Skeletal muscle tissue (tissue), 4 donors: ENCODE results near the gene DHX58. TPM values are rescaled to one million over a fixed set of nuclear protein-coding genes. Genes with fewer than 3 reads are reported as not detected.
A peak's percentile ranks its signal among the peaks of the same experiment; 100 is the strongest.

ENCODE experiments used
- H3K27ac ChIP-seq: one replicate; pipeline ENCODE4 v1.7.0; 2013; ENCODE audit warnings: mild to moderate bottlenecking, low read depth, low read length, inconsistent platforms
- H3K27me3 ChIP-seq, 3 donors: one replicate each; pipeline ENCODE4 v1.7.0; 2013; ENCODE audit warnings: low read length in 3 of 3; ENCODE audit not compliant: control insufficient read depth in 3 of 3, insufficient read depth in 3 of 3
- H3K36me3 ChIP-seq, 3 donors: one replicate each; pipeline ENCODE4 v1.7.0; 2013; ENCODE audit warnings: low read length in 3 of 3; ENCODE audit not compliant: control insufficient read depth in 3 of 3, insufficient read depth in 3 of 3
- H3K4me1 ChIP-seq, 3 donors: one replicate each; pipeline ENCODE4 v1.7.0; 2013; ENCODE audit warnings: low read length in 3 of 3, mild to moderate bottlenecking in 3 of 3; ENCODE audit not compliant: control insufficient read depth in 3 of 3, insufficient read depth in 3 of 3
- H3K4me3 ChIP-seq, 3 donors: one replicate each; pipeline ENCODE4 v1.7.0; 2013; ENCODE audit warnings: low read length in 3 of 3
- H3K9ac ChIP-seq, 3 donors: one replicate each; pipeline ENCODE4 v1.7.0; 2013; ENCODE audit warnings: low read length in 3 of 3, mild to moderate bottlenecking in 3 of 3, moderate library complexity in 2 of 3, low read depth in 1 of 3
- H3K9me3 ChIP-seq, 3 donors: one replicate each; pipeline ENCODE4 v1.7.0; 2013; ENCODE audit warnings: low read length in 3 of 3; ENCODE audit not compliant: control insufficient read depth in 3 of 3
- total RNA-seq: library from RNA; depleted of rRNA; stranded (reverse); fragments of >200 nt; gene quantifications from one replicate; pipeline ENCODE4 v1.2.3, GENCODE V29; 2014
- donor health status: Osteomylitis.

Gene DHX58
- total RNA-seq, 1 donor from 2014 or later, result 3.7 TPM

GRCh38 chr17:42072323-42073187 is 40.0 kb downstream of the DHX58 start:
- H3K36me3 ChIP-seq, result no peaks in the 10 kb centered on the region
- peaks cover 0 to 6% (median 6%) of the 10 kb centered on the region in 3 donors for H3K27me3 ChIP-seq
- H3K4me1 ChIP-seq, result peaks cover 25 to 56% (median 44%) of the 10 kb centered on the region in 3 donors
- peak overlapping the region; percentile 18 for H3K27ac ChIP-seq
- H3K4me3 ChIP-seq, result peak overlapping the region; percentile 30 to 68 (median 61)
- peak overlapping the region; percentile 33 to 81 (median 56) for H3K9ac ChIP-seq
- H3K9me3 ChIP-seq, result no peaks in the 10 kb centered on the region

- Histone ChIP-seq H3K27me3 (peaks cover 0 to 6% (median 6%) of the 10 kb centered on the region in 3 donors), H3K9me3 (no peaks in the 10 kb centered on the region), H3K4me3 (peak overlapping the region; percentile 13 to 61 (median 30)), H3K27ac (no peak overlapping the region), H3K36me3 (no peaks in the 10 kb centered on the region), H3K9ac (peak overlapping the region in 2 of 3 donors; percentile 8 to 81), H3K4me1 (peaks cover 24 to 54% (median 42%) of the 10 kb centered on the region in 3 donors)
Observed at GRCh38 chr17:42071810-42072209, 40.7 kb downstream of the DHX58 start.

GRCh38 chr17:42068979-42069378 is 43.5 kb downstream of the DHX58 start:
- Histone ChIP-seq H3K27me3 (peaks cover 0 to 6% (median 6%) of the 10 kb centered on the region in 3 donors), H3K4me3 (no peak overlapping the region), H3K9ac (peak overlapping the region in 1 of 3 donors; percentile 74), H3K4me1 (peaks cover 20 to 54% (median 43%) of the 10 kb centered on the region in 3 donors), H3K36me3 (no peaks in the 10 kb centered on the region), H3K27ac (peak overlapping the region; percentile 83), H3K9me3 (no peaks in the 10 kb centered on the region)

GRCh38 chr17:42067371-42068091 is 45.0 kb downstream of the DHX58 start:
- no peaks in the 10 kb centered on the region for H3K9me3 ChIP-seq
- H3K9ac ChIP-seq, result peak overlapping the region; percentile 27 to 74 (median 38)
- peak overlapping the region; percentile 83 for H3K27ac ChIP-seq
- peaks cover 0 to 6% (median 2%) of the 10 kb centered on the region in 3 donors for H3K27me3 ChIP-seq
- no peaks in the 10 kb centered on the region for H3K36me3 ChIP-seq
- H3K4me3 ChIP-seq, result peak overlapping the region in 1 of 3 donors; percentile 21
- peaks cover 24 to 60% (median 52%) of the 10 kb centered on the region in 3 donors for H3K4me1 ChIP-seq

GRCh38 chr17:42065201-42065600 is 47.3 kb downstream of the DHX58 start:
- H3K27ac ChIP-seq, result no peak overlapping the region

GRCh38 chr17:42062681-42063080 is 49.8 kb downstream of the DHX58 start:
- Histone ChIP-seq H3K36me3 (peaks cover 0 to 2% (median 0%) of the 10 kb centered on the region in 3 donors), H3K4me3 (no peak overlapping the region), H3K9me3 (no peaks in the 10 kb centered on the region), H3K9ac (peak overlapping the region in 2 of 3 donors; percentile 19 to 25), H3K27me3 (no peaks in the 10 kb centered on the region), H3K27ac (no peak overlapping the region), H3K4me1 (peaks cover 11 to 25% (median 24%) of the 10 kb centered on the region in 3 donors)

More at GRCh38 chr17:42065201-42065600, 47.3 kb downstream of the DHX58 start:
- no peak overlapping the region for H3K9ac ChIP-seq
- no peaks in the 10 kb centered on the region for H3K9me3 ChIP-seq
- H3K4me3 ChIP-seq, result no peak overlapping the region
- peaks cover 0 to 2% (median 0%) of the 10 kb centered on the region in 3 donors for H3K36me3 ChIP-seq
- no peaks in the 10 kb centered on the region for H3K27me3 ChIP-seq
- peaks cover 24 to 45% (median 37%) of the 10 kb centered on the region in 3 donors for H3K4me1 ChIP-seq

GRCh38 chr17:42061646-42062487 is 50.6 kb downstream of the DHX58 start:
- Histone ChIP-seq H3K4me3 (no peak overlapping the region), H3K4me1 (peaks cover 4 to 18% (median 17%) of the 10 kb centered on the region in 3 donors), H3K9ac (peak overlapping the region in 1 of 3 donors; percentile 25)

GRCh38 chr17:42060231-42060630 is 52.3 kb downstream of the DHX58 start:
- no peak overlapping the region for H3K4me3 ChIP-seq
- no peak overlapping the region for H3K27ac ChIP-seq
- peaks cover 0 to 8% (median 0%) of the 10 kb centered on the region in 3 donors for H3K27me3 ChIP-seq
- H3K36me3 ChIP-seq, result peaks cover 0 to 2% (median 0%) of the 10 kb centered on the region in 3 donors
- H3K9ac ChIP-seq, result no peak overlapping the region
- H3K4me1 ChIP-seq, result peaks cover 4 to 18% (median 17%) of the 10 kb centered on the region in 3 donors
- H3K9me3 ChIP-seq, result no peaks in the 10 kb centered on the region

More at GRCh38 chr17:42061646-42062487, 50.6 kb downstream of the DHX58 start:
- Histone ChIP-seq H3K36me3 (peaks cover 0 to 2% (median 0%) of the 10 kb centered on the region in 3 donors), H3K27me3 (no peaks in the 10 kb centered on the region), H3K9me3 (no peaks in the 10 kb centered on the region), H3K27ac (no peak overlapping the region)

- no peaks in the 10 kb centered on the region for H3K9me3 ChIP-seq
- no peak overlapping the region for H3K27ac ChIP-seq
- H3K36me3 ChIP-seq, result peaks cover 0 to 2% (median 0%) of the 10 kb centered on the region in 3 donors
- no peak overlapping the region for H3K4me3 ChIP-seq
- H3K4me1 ChIP-seq, result peaks cover 4 to 18% (median 17%) of the 10 kb centered on the region in 3 donors
- H3K27me3 ChIP-seq, result peaks cover 0 to 8% (median 0%) of the 10 kb centered on the region in 3 donors
- H3K9ac ChIP-seq, result no peak overlapping the region
Observed at GRCh38 chr17:42059815-42060214, 52.7 kb downstream of the DHX58 start.
